Testis (tissue), 3 donors: ENCODE results near the gene UGT1A6. TPM values are rescaled to one million over a fixed set of nuclear protein-coding genes. Genes with fewer than 3 reads are reported as not detected.

Experiments used
- DNase-seq: peaks from one replicate; pipeline ENCODE4 v3.0.0-alpha.2; 2019
- H3K27ac ChIP-seq, 2 donors: fragments of 200-600 bp; sonication (generic); one replicate each; pipeline ENCODE4 v1.5.1; 2019
- H3K27me3 ChIP-seq: fragments of 200-600 bp; sonication (generic); one replicate; pipeline ENCODE4 v1.5.1; 2019
- H3K36me3 ChIP-seq: fragments of 200-600 bp; sonication (generic); one replicate; pipeline ENCODE4 v1.5.1; 2017; ENCODE audit warnings: low read depth; ENCODE audit errors: missing control alignments
- H3K4me1 ChIP-seq: fragments of 200-600 bp; sonication (generic); one replicate; pipeline ENCODE4 v1.5.1; 2019
- H3K4me3 ChIP-seq, 2 donors: fragments of 200-600 bp; sonication (generic); one replicate each; pipeline ENCODE4 v1.5.1; 2017 to 2019
- H3K9me3 ChIP-seq: fragments of 200-600 bp; sonication (generic); one replicate; pipeline ENCODE4 v1.5.1; 2017
- POLR2A ChIP-seq: fragments of 450-650 bp; IDR thresholded peaks from one replicate; pipeline ENCODE4 v1.6.1; 2017; ENCODE audit warnings: antibody characterized with exemption, mild to moderate bottlenecking, moderate library complexity
- WGBS, 2 donors: methylation state at CpG; one replicate each; pipeline ENCODE4 v1.1.5; 2018; 5-methylcytosine and 5-hydroxymethylcytosine counted together
- intact Hi-C: fragments of 100-400 bp; cut with DNase I; formaldehyde crosslinking; loops from one replicate; pipeline ENCODE4 v1.15.1; 2023; ENCODE audit warnings: low total_unique reads
- polyA plus RNA-seq: library from polyadenylated mRNA; stranded (reverse); fragments of 350-450 nt; fragmentation: Illumina TruSeq; extraction: RNeasy Lipid Tissue Mini Kit (QIAGEN cat#74804); gene quantifications from one replicate; pipeline ENCODE4 v1.2.3, GENCODE V29; 2014; ENCODE audit warnings: low read depth, low replicate concordance; ENCODE audit not compliant: insufficient read depth
- total RNA-seq, 2 donors: library from RNA; depleted of rRNA; stranded (reverse); fragments of >200 nt; gene quantifications; one replicate each; pipeline ENCODE4 v1.2.3, GENCODE V29; 2016
- TF ChIP-seq, protein P1 (sequence below), 3 experiments: fragments of 450-650 bp in 2 of 3; fragments of 200-600 bp in 1 of 3; sonication (generic) in 1 of 3; IDR thresholded peaks; one replicate each; pipeline ENCODE4 v1.5.1; 2016 to 2019; ENCODE audit warnings: antibody characterized with exemption in 3 of 3, mild to moderate bottlenecking in 2 of 3, moderate library complexity in 1 of 3

Gene UGT1A6
- total and polyA plus RNA-seq, 3 donors from 2014 or later = 0.74 to 3.0 TPM; not detected in 1

DNA sequence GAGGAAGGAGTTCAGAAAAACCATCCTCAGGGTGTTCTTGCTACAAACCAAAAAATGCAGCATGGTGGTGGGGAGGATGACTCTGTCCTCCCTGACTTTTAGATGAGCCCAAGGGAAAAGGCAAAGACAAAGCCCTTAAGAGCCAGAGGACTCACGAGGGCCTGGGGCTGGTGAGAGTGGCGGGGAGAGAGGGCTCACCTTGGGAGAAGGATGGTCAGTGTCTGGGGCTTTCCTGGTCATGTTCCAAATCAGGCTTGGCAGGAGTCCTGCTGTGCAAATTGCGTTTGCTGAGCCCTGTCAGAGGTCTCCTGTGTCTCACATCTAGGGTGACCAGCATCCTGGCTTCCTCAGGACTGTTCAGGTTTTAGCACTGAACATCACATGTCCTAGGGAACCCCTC, 72.1 kb downstream of the UGT1A6 start:
- no peak for DNase-seq
- TF ChIP-seq, protein P1, sequence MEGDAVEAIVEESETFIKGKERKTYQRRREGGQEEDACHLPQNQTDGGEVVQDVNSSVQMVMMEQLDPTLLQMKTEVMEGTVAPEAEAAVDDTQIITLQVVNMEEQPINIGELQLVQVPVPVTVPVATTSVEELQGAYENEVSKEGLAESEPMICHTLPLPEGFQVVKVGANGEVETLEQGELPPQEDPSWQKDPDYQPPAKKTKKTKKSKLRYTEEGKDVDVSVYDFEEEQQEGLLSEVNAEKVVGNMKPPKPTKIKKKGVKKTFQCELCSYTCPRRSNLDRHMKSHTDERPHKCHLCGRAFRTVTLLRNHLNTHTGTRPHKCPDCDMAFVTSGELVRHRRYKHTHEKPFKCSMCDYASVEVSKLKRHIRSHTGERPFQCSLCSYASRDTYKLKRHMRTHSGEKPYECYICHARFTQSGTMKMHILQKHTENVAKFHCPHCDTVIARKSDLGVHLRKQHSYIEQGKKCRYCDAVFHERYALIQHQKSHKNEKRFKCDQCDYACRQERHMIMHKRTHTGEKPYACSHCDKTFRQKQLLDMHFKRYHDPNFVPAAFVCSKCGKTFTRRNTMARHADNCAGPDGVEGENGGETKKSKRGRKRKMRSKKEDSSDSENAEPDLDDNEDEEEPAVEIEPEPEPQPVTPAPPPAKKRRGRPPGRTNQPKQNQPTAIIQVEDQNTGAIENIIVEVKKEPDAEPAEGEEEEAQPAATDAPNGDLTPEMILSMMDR (IDR thresholded peaks at IDR 0.05) = no peak
- no peak for TF ChIP-seq POLR2A
- Histone ChIP-seq H3K27ac (no peak overlapping the region), H3K27me3 (no peaks in the 10 kb centered on the region), H3K36me3 (no peaks in the 10 kb centered on the region), H3K4me1 (no peaks in the 10 kb centered on the region), H3K4me3 (no peak overlapping the region), H3K9me3 (no peaks in the 10 kb centered on the region)
- intact Hi-C loops = no loop called here
- WGBS, 2 donors = 57 to 67% methylated on average over 3 of the region's 3 CpGs

DNA sequence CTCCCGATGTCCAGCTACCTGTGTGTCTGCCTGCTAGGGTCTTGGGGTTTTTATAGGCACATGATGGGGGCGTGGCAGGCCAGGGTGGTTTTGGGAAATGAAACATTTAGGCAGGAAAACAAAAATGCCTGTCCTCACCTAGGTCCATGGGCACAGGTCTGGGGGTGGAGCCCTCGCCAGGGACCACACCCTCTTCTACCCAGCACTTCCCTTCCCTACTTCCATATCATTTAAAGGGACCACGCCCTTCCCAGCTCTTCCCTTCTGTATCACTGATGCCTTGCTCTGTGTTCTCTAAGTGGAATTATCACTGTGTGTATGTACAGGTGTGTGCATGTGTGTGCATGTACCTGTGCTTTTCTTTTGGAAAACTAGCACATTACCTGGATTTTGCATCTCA, 73.7 kb downstream of the UGT1A6 start:
- WGBS, 2 donors = 56 to 68% methylated on average over 4 of the region's 4 CpGs
- no peaks in the 10 kb centered on the region for H3K4me1 ChIP-seq
- no peak overlapping the region for H3K4me3 ChIP-seq
- intact Hi-C loops = no loop called here
- no peak for TF ChIP-seq POLR2A
- TF ChIP-seq, protein P1 (IDR thresholded peaks at IDR 0.05) = no peak
- H3K27ac ChIP-seq = no peak overlapping the region
- no peak for DNase-seq
- no peaks in the 10 kb centered on the region for H3K27me3 ChIP-seq
- no peaks in the 10 kb centered on the region for H3K36me3 ChIP-seq
- no peaks in the 10 kb centered on the region for H3K9me3 ChIP-seq

DNA sequence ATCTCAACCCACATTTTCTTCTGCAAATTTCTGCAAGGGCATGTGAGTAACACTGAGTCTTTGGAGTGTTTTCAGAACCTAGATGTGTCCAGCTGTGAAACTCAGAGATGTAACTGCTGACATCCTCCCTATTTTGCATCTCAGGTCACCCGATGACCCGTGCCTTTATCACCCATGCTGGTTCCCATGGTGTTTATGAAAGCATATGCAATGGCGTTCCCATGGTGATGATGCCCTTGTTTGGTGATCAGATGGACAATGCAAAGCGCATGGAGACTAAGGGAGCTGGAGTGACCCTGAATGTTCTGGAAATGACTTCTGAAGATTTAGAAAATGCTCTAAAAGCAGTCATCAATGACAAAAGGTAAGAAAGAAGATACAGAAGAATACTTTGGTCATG, 75.4 kb downstream of the UGT1A6 start:
- no peak for DNase-seq
- intact Hi-C loops = no loop called here
- H3K4me3 ChIP-seq = no peak overlapping the region
- H3K36me3 ChIP-seq = no peaks in the 10 kb centered on the region
- no peak for TF ChIP-seq POLR2A
- H3K9me3 ChIP-seq = no peaks in the 10 kb centered on the region
- H3K27me3 ChIP-seq = no peaks in the 10 kb centered on the region
- no peak overlapping the region for H3K27ac ChIP-seq
- WGBS, 2 donors = 83 to 88% methylated on average over 4 of the region's 4 CpGs
- H3K4me1 ChIP-seq = no peaks in the 10 kb centered on the region

DNA sequence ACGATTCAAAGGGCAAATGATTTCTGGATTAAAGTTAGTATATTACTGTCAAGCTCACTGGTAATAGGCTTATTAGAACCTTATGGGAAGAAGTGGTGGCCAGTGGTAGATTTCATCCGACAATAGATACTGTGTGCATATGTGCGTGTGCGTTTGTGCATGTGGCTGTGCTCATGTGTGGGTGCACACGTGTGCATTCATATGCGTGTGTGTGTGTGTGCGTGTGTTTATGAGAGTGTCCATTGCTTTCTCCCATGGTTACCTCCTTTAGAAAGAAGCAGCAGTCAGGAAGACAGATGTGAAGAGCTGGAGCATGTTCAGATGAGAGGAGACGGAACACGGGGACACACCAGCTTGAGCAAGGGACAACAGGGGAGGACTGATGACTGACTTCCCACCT, 76.6 kb downstream of the UGT1A6 start:
- H3K36me3 ChIP-seq = no peaks in the 10 kb centered on the region
- 94 to 96% methylated on average over 9 of the region's 9 CpGs for whole genome bisulfite sequencing, 2 donors
- no peaks in the 10 kb centered on the region for H3K27me3 ChIP-seq
- DNase-seq = no peak
- H3K27ac ChIP-seq = no peak overlapping the region
- TF ChIP-seq, protein P1 (IDR thresholded peaks at IDR 0.05) = no peak
- no peak for TF ChIP-seq POLR2A
- no peaks in the 10 kb centered on the region for H3K4me1 ChIP-seq
- intact Hi-C loops = no loop called here
- no peak overlapping the region for H3K4me3 ChIP-seq
- H3K9me3 ChIP-seq = no peaks in the 10 kb centered on the region

DNA sequence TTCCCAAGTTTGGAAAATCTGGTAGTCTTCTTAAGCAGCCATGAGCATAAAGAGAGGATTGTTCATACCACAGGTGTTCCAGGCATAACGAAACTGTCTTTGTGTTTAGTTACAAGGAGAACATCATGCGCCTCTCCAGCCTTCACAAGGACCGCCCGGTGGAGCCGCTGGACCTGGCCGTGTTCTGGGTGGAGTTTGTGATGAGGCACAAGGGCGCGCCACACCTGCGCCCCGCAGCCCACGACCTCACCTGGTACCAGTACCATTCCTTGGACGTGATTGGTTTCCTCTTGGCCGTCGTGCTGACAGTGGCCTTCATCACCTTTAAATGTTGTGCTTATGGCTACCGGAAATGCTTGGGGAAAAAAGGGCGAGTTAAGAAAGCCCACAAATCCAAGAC, 79.5 kb downstream of the UGT1A6 start:
- 86 to 90% methylated on average over 16 of the region's 16 CpGs for WGBS, 2 donors
- Histone ChIP-seq H3K4me1 (no peaks in the 10 kb centered on the region), H3K27me3 (no peaks in the 10 kb centered on the region), H3K9me3 (no peaks in the 10 kb centered on the region), H3K4me3 (no peak overlapping the region), H3K27ac (no peak overlapping the region), H3K36me3 (no peaks in the 10 kb centered on the region)
- DNase-seq = no peak
- intact Hi-C loops = no loop called here
- TF ChIP-seq POLR2A = no peak
- TF ChIP-seq, protein P1 (IDR thresholded peaks at IDR 0.05) = no peak
